ENCODE data around the gene CNNM3.

Gene CNNM3

DNA sequence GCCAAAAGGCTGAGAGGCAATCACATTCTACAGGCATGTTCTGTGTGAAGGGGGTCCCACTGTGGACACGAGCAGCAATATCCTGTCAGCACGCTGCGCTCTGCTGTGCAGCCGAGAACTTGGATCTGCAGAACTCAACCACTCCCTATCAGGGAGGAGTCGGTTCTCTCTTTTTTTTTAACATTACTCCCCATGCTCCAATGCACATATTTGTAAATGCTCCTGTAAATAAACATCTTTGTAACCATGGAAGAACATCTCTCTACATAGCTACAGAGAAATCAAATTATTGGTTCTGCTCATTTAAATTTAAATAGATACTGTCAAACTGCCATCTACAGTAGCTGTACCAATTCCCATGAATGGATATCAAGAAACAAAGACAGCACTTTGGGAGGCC is 30.8 kb downstream of the CNNM3 start:
- Histone ChIP-seq H3K27ac (ENCODE audit: extremely low read depth, low read depth, low read length) (no peak overlapping the region), H3K4me1 (ENCODE audit: control insufficient read depth, insufficient read depth, low read length) (no peaks in the 10 kb centered on the region), H3K36me3 (ENCODE audit: control insufficient read depth in 2 of 2, insufficient read depth in 1 of 2, low read length in 2 of 2) (peaks cover 23 to 45% of the 10 kb centered on the region in 2 experiments), H3K9me3 (ENCODE audit: control insufficient read depth, insufficient read depth, low read depth, low read length) (no peaks in the 10 kb centered on the region), H3K4me3 (ENCODE audit: low read depth, low read length) (no peak overlapping the region)
- CTCF ChIA-PET: interaction anchor here (0.7 kb wide), 1 partner anchor 254 kb away, joined by 3 read pairs; no protein-coding TSS in a partner anchor
- TF ChIP-seq ZNF600 (tag by site-specific recombination; IDR thresholded peaks at IDR 0.05) (no peak), ZNF48 (tag by site-specific recombination; IDR thresholded peaks at IDR 0.05) (no peak), ZNF112 (tag by site-specific recombination; IDR thresholded peaks at IDR 0.05) (no peak), ZNF274 (IDR thresholded peaks at IDR 0.05; ENCODE audit: low read length) (no peak), ZNF274 (tag by site-specific recombination; IDR thresholded peaks at IDR 0.05; ENCODE audit: borderline replicate concordance) (no peak)
- TF ChIP-seq, protein P1, sequence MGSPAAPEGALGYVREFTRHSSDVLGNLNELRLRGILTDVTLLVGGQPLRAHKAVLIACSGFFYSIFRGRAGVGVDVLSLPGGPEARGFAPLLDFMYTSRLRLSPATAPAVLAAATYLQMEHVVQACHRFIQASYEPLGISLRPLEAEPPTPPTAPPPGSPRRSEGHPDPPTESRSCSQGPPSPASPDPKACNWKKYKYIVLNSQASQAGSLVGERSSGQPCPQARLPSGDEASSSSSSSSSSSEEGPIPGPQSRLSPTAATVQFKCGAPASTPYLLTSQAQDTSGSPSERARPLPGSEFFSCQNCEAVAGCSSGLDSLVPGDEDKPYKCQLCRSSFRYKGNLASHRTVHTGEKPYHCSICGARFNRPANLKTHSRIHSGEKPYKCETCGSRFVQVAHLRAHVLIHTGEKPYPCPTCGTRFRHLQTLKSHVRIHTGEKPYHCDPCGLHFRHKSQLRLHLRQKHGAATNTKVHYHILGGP (tag by site-specific recombination; IDR thresholded peaks at IDR 0.05): no peak
- POLR2A ChIA-PET: interaction anchor here (1.3 kb wide), 1 partner anchor 11 kb away, joined by 3 read pairs; no protein-coding TSS in a partner anchor

DNA sequence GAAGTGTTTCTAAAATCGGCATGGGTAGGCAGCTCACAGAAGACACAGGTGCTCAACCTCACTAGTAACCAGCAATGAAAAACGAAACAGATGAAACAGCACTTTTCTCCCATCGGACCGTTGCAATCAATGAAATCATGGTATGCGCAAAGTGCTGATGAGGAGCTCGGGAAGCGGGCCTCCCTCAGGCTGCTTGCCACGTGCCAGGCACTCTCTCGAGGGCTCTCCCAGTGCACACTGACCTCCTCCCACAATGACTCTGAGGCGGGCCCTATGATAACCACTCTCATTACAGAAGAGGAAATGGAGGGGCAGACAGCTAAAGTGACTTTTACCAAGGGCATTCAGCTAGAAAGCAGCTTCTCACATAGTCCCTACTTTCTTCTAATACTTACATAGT is 31.5 kb downstream of the CNNM3 start:
- no peaks in the 10 kb centered on the region for H3K9me3 ChIP-seq (ENCODE audit: control insufficient read depth, insufficient read depth, low read depth, low read length)
- peaks cover 30 to 48% of the 10 kb centered on the region in 2 experiments for H3K36me3 ChIP-seq (ENCODE audit: control insufficient read depth in 2 of 2, insufficient read depth in 1 of 2, low read length in 2 of 2)
- H3K4me3 ChIP-seq (ENCODE audit: low read depth, low read length): no peak overlapping the region
- no peaks in the 10 kb centered on the region for H3K4me1 ChIP-seq (ENCODE audit: control insufficient read depth, insufficient read depth, low read length)
- TF ChIP-seq ZNF654 (tag by site-specific recombination; IDR thresholded peaks at IDR 0.05; ENCODE audit: low read depth) (no peak), ZNF174 (tag by site-specific recombination; IDR thresholded peaks at IDR 0.05) (no peak), ZNF560 (tag by site-specific recombination; IDR thresholded peaks at IDR 0.05; ENCODE audit: borderline replicate concordance) (no peak), ZNF10 (tag by site-specific recombination; IDR thresholded peaks at IDR 0.05) (no peak), ZNF221 (tag by site-specific recombination; IDR thresholded peaks at IDR 0.05; ENCODE audit: borderline replicate concordance) (no peak), ZBTB48 (tag by site-specific recombination; IDR thresholded peaks at IDR 0.05) (no peak), YY2 (tag by site-specific recombination; IDR thresholded peaks at IDR 0.05) (no peak), ZNF837 (tag by site-specific recombination; IDR thresholded peaks at IDR 0.05) (no peak), ZNF157 (tag by site-specific recombination; IDR thresholded peaks at IDR 0.05) (no peak), ZNF404 (tag by site-specific recombination; IDR thresholded peaks at IDR 0.05) (no peak), WT1 (tag by site-specific recombination; IDR thresholded peaks at IDR 0.05) (no peak), ZNF248 (tag by site-specific recombination; IDR thresholded peaks at IDR 0.05) (no peak), ZNF266 (tag by site-specific recombination; IDR thresholded peaks at IDR 0.05; ENCODE audit: low read depth) (no peak), ZNF555 (tag by site-specific recombination; conservative IDR thresholded peaks at IDR 0.05) (no peak), ZFP37 (tag by site-specific recombination; IDR thresholded peaks at IDR 0.05) (no peak), OVOL3 (tag by site-specific recombination; IDR thresholded peaks at IDR 0.05) (no peak)
- TF ChIP-seq, protein P2, sequence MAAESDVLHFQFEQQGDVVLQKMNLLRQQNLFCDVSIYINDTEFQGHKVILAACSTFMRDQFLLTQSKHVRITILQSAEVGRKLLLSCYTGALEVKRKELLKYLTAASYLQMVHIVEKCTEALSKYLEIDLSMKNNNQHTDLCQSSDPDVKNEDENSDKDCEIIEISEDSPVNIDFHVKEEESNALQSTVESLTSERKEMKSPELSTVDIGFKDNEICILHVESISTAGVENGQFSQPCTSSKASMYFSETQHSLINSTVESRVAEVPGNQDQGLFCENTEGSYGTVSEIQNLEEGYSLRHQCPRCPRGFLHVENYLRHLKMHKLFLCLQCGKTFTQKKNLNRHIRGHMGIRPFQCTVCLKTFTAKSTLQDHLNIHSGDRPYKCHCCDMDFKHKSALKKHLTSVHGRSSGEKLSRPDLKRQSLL (tag by site-specific recombination; IDR thresholded peaks at IDR 0.05): no peak
- POLR2A ChIA-PET: interaction anchor here (0.6 to 1.4 kb wide), 3 partner anchors 12 to 123 kb away, joined by 3 read pairs; no protein-coding TSS in a partner anchor
- CTCF ChIA-PET: interaction anchor here (0.7 to 0.8 kb wide), 2 partner anchors 10 to 253 kb away, joined by 3 to 4 read pairs; partner anchors contain the start of gene ANKRD39
- no peak overlapping the region for H3K27ac ChIP-seq (ENCODE audit: extremely low read depth, low read depth, low read length)
